ENCODE results near the gene ALG2.

DNA sequence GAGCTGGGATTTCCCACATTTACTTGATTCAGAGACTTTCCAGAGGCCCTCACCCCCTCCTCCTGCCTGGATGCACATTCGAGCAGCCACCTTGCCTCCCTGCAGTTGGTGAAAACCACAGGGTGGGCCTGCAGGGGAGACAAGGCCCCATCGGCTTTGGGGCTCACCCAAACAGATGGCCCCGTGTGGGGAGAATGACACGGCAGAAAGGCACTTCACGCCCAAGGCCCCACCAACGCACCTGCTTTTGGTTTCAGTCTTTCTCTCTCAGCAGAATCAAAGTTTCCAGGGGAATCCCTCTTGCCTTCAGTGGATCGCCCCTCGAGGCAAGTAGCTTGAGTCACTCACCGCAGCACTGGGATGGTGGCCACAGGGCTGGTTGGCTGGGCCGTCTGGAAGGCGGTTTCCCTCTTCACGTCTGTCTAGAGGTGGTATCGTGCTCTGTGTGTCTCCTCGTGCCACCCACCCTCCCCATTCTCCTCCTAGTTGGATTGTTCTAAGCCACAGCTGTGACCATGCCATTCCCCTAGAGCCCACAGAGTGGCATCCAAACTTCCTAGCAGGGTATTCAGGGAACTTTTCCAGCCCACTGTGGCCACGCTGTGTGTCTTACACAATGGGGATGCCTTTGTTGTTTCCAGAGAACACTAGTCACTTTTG is 32.2 kb upstream of the ALG2 start:
- TF ChIP-seq GATA2 (IDR thresholded peaks at IDR 0.05; ENCODE audit: low read depth, low read length) = no peak
- TF ChIP-seq GATA3 (IDR thresholded peaks at IDR 0.05; ENCODE audit: low read depth, low read length) = no peak

All from SH-SY5Y (cell line).